ENCODE results near the gene SNRNP35. TPM values are rescaled to one million over a fixed set of nuclear protein-coding genes. Genes with fewer than 3 reads are reported as not detected.
A peak's percentile ranks its signal among the peaks of the same experiment; 100 is the strongest.

Gene SNRNP35
- total and polyA plus RNA-seq, 2 donors (not counting 1 experiment from before 2014, with no cell fraction given) = 33.8 to 57.8 TPM

- peaks cover 24 to 55% of the 10 kb centered on the region in 2 donors for H3K4me1 ChIP-seq (ENCODE audit: control insufficient read depth in 2 of 2, insufficient read depth in 2 of 2, low read length in 2 of 2)
- H3K4me3 ChIP-seq (ENCODE audit: control extremely low read depth in 1 of 5, extremely low read depth in 1 of 5, insufficient read depth in 1 of 5, low read depth in 2 of 5, low read length in 4 of 5) = no peak overlapping the region
- no peaks in the 10 kb centered on the region for H3K9me3 ChIP-seq (ENCODE audit: control extremely low read depth in 1 of 3, control insufficient read depth in 2 of 3, insufficient read depth in 1 of 3, low read length in 2 of 3)
- no peak overlapping the region for H3K9ac ChIP-seq (ENCODE audit: low read length)
- no peaks in the 10 kb centered on the region for H3K79me2 ChIP-seq (ENCODE audit: control insufficient read depth, insufficient read depth, low read length)
- Mint-ChIP-seq H3K4me3 (no peak overlapping the region), H3K9me3 (ENCODE audit: insufficient read depth) (no peaks in the 10 kb centered on the region), H3K27me3 (no peaks in the 10 kb centered on the region), H3K4me1 (peaks cover 52% of the 10 kb centered on the region), H3K27ac (peak overlapping the region; percentile 64)
- no peaks in the 10 kb centered on the region for H4K20me1 ChIP-seq (ENCODE audit: control insufficient read depth, insufficient read depth, low read length, poor library complexity, severe bottlenecking)
- intact Hi-C loops (cut with micrococcal nuclease) = loop anchor here (1.0 kb wide), 1 partner anchor 8 kb away; the partner anchor contains the start of gene RILPL2
- ChIA-PET CTCF (interaction anchor here (0.6 to 1.0 kb wide), 3 partner anchors 8 to 16 kb away, joined by 3 to 5 read pairs (median 3); partner anchors contain the start of gene RILPL2), POLR2A (interaction anchor here (0.8 to 1.7 kb wide), 3 partner anchors 8 to 79 kb away, joined by 3 to 5 read pairs (median 5); partner anchors contain the start of gene RILPL2)
- H3K27me3 ChIP-seq (replicated peaks in 1 of 4; ENCODE audit: control extremely low read depth in 1 of 4, control insufficient read depth in 3 of 4, insufficient read depth in 4 of 4, low read length in 3 of 4) = no peaks in the 10 kb centered on the region
- DNase-seq (no peak), ATAC-seq (ENCODE audit: low read depth) (no peak)
- H3K27ac ChIP-seq (ENCODE audit: low read length in 2 of 2) = peak overlapping the region in 1 of 2 donors; percentile 68
- H2AFZ ChIP-seq (ENCODE audit: insufficient read depth, low read depth, low read length, poor library complexity, severe bottlenecking) = no peak overlapping the region
- TF ChIP-seq EZH2 (IDR thresholded peaks at IDR 0.05; ENCODE audit: borderline replicate concordance, insufficient read depth, low read depth, low read length, poor library complexity, severe bottlenecking) (no peak), CTCF (IDR thresholded peaks at IDR 0.05) (no peak)
- no peaks in the 10 kb centered on the region for H3K36me3 ChIP-seq (replicated peaks in 1 of 2; ENCODE audit: control extremely low read depth in 1 of 2, control insufficient read depth in 1 of 2, extremely low read depth in 1 of 2, insufficient read depth in 2 of 2, low read length in 1 of 2)
- H3K4me2 ChIP-seq (replicated peaks; ENCODE audit: low read depth, low read length, poor library complexity, severe bottlenecking) = no peak overlapping the region
- 85% methylated on average over 4 of the region's 8 CpGs for WGBS (ENCODE audit: insufficient coverage)
Measured at GRCh38 chr12:123444092-123445026, 13.6 kb upstream of the SNRNP35 start.
